GM12878 (cell line): ENCODE data around the gene CPHXL2. TPM values are rescaled to one million over a fixed set of nuclear protein-coding genes. Genes with fewer than 3 reads are reported as not detected.

ENCODE experiments used
- ATAC-seq: fragments of 200-7000 bp; cut with Tn5 transposase; 3 replicates; pipeline ENCODE4 v1.9.1; 2020; ENCODE audit warnings: mild to moderate bottlenecking, moderate library complexity
- BruUV-seq: library from RNA; stranded (reverse); fragments of 400-500 nt; replicated peaks from 2 replicates; lab custom pipeline; 2021; lab: Mats Ljungman, UMichigan
- CTCF ChIA-PET: fragments of 300-600 bp; sonication (Branson Sonifier 250); formaldehyde crosslinking; extraction: SDS; loops from one replicate; lab custom pipeline; 2021; ENCODE audit warnings: inconsistent platforms; lab: Yijun Ruan, JAX
- POLR2A ChIA-PET: fragments of 350-600 bp; formaldehyde crosslinking; extraction: SDS; loops from one replicate; lab custom pipeline; 2021; ENCODE audit warnings: inconsistent platforms; lab: Charles Lee
- RAD21 ChIA-PET: fragments of 300-600 bp; sonication (Branson Sonifier 250); formaldehyde crosslinking; loops from one replicate; lab custom pipeline; 2023; ENCODE audit warnings: antibody characterized with exemption; ENCODE audit not compliant: unreplicated experiment; lab: Charles Lee
- SMC1A ChIA-PET: fragments of 300-600 bp; sonication (Branson Sonifier 250); formaldehyde crosslinking; loops from one replicate; lab custom pipeline; 2023; ENCODE audit not compliant: unreplicated experiment, uncharacterized antibody; lab: Charles Lee
- DNase-seq: peaks from one replicate; pipeline ENCODE4 v3.0.0-alpha.2; 2011; ENCODE audit warnings: low read depth, low spot score
- FAIRE-seq: peaks from 3 replicates; lab custom pipeline; 2011; peaks lifted over from hg19 to GRCh38; lab: Jason Lieb, UNC
- H2AFZ ChIP-seq: 2 replicates; pipeline ENCODE4 v1.6.0; 2011; ENCODE audit warnings: low read depth, low read length, control low read depth; ENCODE audit not compliant: control insufficient read depth
- H3K27ac ChIP-seq: 2 replicates; pipeline ENCODE4 v1.5.1; 2011; ENCODE audit warnings: control low read depth; ENCODE audit not compliant: control insufficient read depth, insufficient read depth
- H3K27me3 ChIP-seq, 2 experiments: replicated peaks in 1 of 2; 2 replicates each; pipeline versions ENCODE4 v1.6.0 to v1.6.1; 2011; ENCODE audit warnings: low read length in 1 of 2; ENCODE audit not compliant: control insufficient read depth in 2 of 2, insufficient read depth in 2 of 2
- H3K36me3 ChIP-seq, 2 experiments: 2 replicates each; pipeline ENCODE4 v1.5.1; 2011; ENCODE audit warnings: low read length in 1 of 2; ENCODE audit not compliant: control insufficient read depth in 2 of 2, insufficient read depth in 2 of 2
- H3K4me1 ChIP-seq: 2 replicates; pipeline ENCODE4 v1.6.1; 2011; ENCODE audit warnings: mild to moderate bottlenecking, low read length, moderate library complexity, mixed read lengths; ENCODE audit not compliant: control insufficient read depth, insufficient read depth
- H3K4me2 ChIP-seq: 2 replicates; pipeline ENCODE4 v1.6.0; 2011; ENCODE audit warnings: control low read depth; ENCODE audit not compliant: control insufficient read depth, insufficient read depth
- H3K4me3 ChIP-seq: fragments of 200-600 bp; sonication (generic); 2 replicates; pipeline ENCODE4 v1.5.1; 2016
- H3K79me2 ChIP-seq: 2 replicates; pipeline ENCODE4 v1.6.0; 2011; ENCODE audit warnings: low read length; ENCODE audit not compliant: control insufficient read depth, insufficient read depth
- H3K9ac ChIP-seq: 2 replicates; pipeline ENCODE4 v1.8.0; 2011; ENCODE audit warnings: low read length, control low read depth, mixed read lengths; ENCODE audit not compliant: control insufficient read depth, insufficient read depth
- H3K9me3 ChIP-seq: replicated peaks from 3 replicates; pipeline ENCODE4 v1.5.1; 2011; ENCODE audit warnings: mild to moderate bottlenecking, low read length; ENCODE audit not compliant: control insufficient read depth, insufficient read depth
- H4K20me1 ChIP-seq: 2 replicates; pipeline ENCODE4 v1.6.0; 2011; ENCODE audit not compliant: control insufficient read depth, insufficient read depth
- CEBPB ChIP-seq, 2 experiments: fragments of 150-350 bp in 1 of 2; IDR thresholded peaks; 2 replicates each; pipeline ENCODE4 v1.6.1; 2012 to 2014; ENCODE audit warnings: low read depth in 2 of 2, low read length in 2 of 2, borderline replicate concordance in 1 of 2, inconsistent platforms in 1 of 2
- CREM ChIP-seq: IDR thresholded peaks from 2 replicates; pipeline ENCODE4 v1.6.1; 2014; ENCODE audit warnings: antibody characterized with exemption, low read depth
- DPF2 ChIP-seq: fragments of 450-650 bp; IDR thresholded peaks from 2 replicates; pipeline ENCODE4 v1.6.1; 2017; ENCODE audit warnings: mild to moderate bottlenecking
- FOS ChIP-seq: IDR thresholded peaks from 3 replicates; pipeline ENCODE4 v1.6.1; 2011; ENCODE audit warnings: borderline replicate concordance; ENCODE audit not compliant: insufficient read length; ENCODE audit errors: extremely low read depth
- HCFC1 ChIP-seq: fragments of 150-350 bp; IDR thresholded peaks from 2 replicates; pipeline ENCODE4 v1.6.1; 2014; ENCODE audit warnings: low read length
- HDAC2 ChIP-seq: fragments of 200-600 bp; sonication (generic); IDR thresholded peaks from 2 replicates; pipeline ENCODE4 v1.6.1; 2017
- IRF4 ChIP-seq: IDR thresholded peaks from 2 replicates; pipeline ENCODE4 v1.6.1; 2011; ENCODE audit warnings: low read depth, low read length
- NBN ChIP-seq: fragments of 450-650 bp; IDR thresholded peaks from 2 replicates; pipeline ENCODE4 v1.6.1; 2016
- NFIC ChIP-seq: IDR thresholded peaks from 2 replicates; pipeline ENCODE4 v1.6.1; 2012; ENCODE audit warnings: low read depth, mild to moderate bottlenecking, inconsistent platforms, low read length, moderate library complexity
- NR2C1 ChIP-seq: fragments of 450-650 bp; IDR thresholded peaks from 2 replicates; pipeline ENCODE4 v1.6.1; 2017; ENCODE audit warnings: antibody characterized with exemption, mild to moderate bottlenecking, moderate library complexity
- PAX5 ChIP-seq: IDR thresholded peaks from 2 replicates; pipeline ENCODE4 v1.6.1; 2011; ENCODE audit warnings: low read depth, low read length, borderline replicate concordance
- RUNX3 ChIP-seq: IDR thresholded peaks from 2 replicates; pipeline ENCODE4 v1.6.1; 2012; ENCODE audit warnings: low read length, inconsistent platforms
- STAT3 ChIP-seq: IDR thresholded peaks from 2 replicates; pipeline ENCODE4 v1.6.1; 2011; ENCODE audit warnings: low read depth, low read length, improper control_type of control experiment
- TARDBP ChIP-seq: IDR thresholded peaks from 2 replicates; pipeline ENCODE4 v1.6.1; 2016; ENCODE audit warnings: borderline replicate concordance
- ZSCAN29 ChIP-seq: fragments of 450-650 bp; IDR thresholded peaks from 2 replicates; pipeline ENCODE4 v1.6.1; 2017; ENCODE audit warnings: mild to moderate bottlenecking, moderate library complexity
- WGBS: methylation state at CpG from one replicate; pipeline ENCODE4 v1.1.6; 2016; ENCODE audit warnings: low lambda C conversion rate; ENCODE audit not compliant: insufficient replicate concordance, insufficient coverage; ENCODE audit errors: missing lambda C conversion rate; 5-methylcytosine and 5-hydroxymethylcytosine counted together
- in situ Hi-C: fragments of 300-500 bp; cut with MboI; formaldehyde crosslinking; loops from 9 replicates; pipeline ENCODE4 v1.14.3; 2018; ENCODE audit warnings: mixed read lengths
- intact Hi-C: fragments of 100-400 bp; cut with micrococcal nuclease; formaldehyde crosslinking; loops from one replicate; pipeline ENCODE4 v1.14.2; 2022; ENCODE audit not compliant: unreplicated experiment
- polyA plus RNA-seq, 11 experiments: library from polyadenylated mRNA; depleted of rRNA in 4 of 11; unstranded in 6 of 11; stranded (reverse) in 5 of 11; fragments of >200 nt; fragmentation: Nextera tagmentation in 4 of 11; fragmentation: Illumina TruSeq in 1 of 11; extraction: Ambion mirVana in 4 of 11; extraction: Trizol in 1 of 11; gene quantifications; 1 replicate in 1 of 11; 2 replicates in 10 of 11; pipeline versions ENCODE4 v1.2.1 to v1.2.3, GENCODE V29; 2011 to 2016; ENCODE audit warnings: inconsistent platforms in 2 of 11, missing spikeins in 2 of 11, low read depth in 1 of 11
- total RNA-seq, 4 experiments: library from RNA; depleted of rRNA in 3 of 4; stranded (reverse); fragments of >200 nt in 3 of 4; fragmentation: Illumina TruSeq in 1 of 4; extraction: Trizol in 1 of 4; gene quantifications; 2 replicates each; pipeline versions ENCODE4 v1.2.1 to v1.2.3, GENCODE V29; 2013 to 2021
- TF ChIP-seq, protein P1 (sequence below): IDR thresholded peaks from 2 replicates; pipeline ENCODE4 v1.6.1; 2012; ENCODE audit warnings: low read length, inconsistent platforms
- TF ChIP-seq, protein P2 (sequence below): IDR thresholded peaks from 2 replicates; pipeline ENCODE4 v1.6.1; 2011; ENCODE audit warnings: low read depth, mild to moderate bottlenecking, low read length, moderate library complexity, borderline replicate concordance; ENCODE audit errors: extremely low read depth
- TF ChIP-seq, protein P3 (sequence below): fragments of 450-650 bp; IDR thresholded peaks from 2 replicates; pipeline ENCODE4 v1.6.1; 2017; ENCODE audit warnings: low read depth, mild to moderate bottlenecking, moderate library complexity

CPHXL2 gene
- total and polyA plus RNA-seq, 10 of the 15 experiments (the other 5 are each of a cell fraction or from before 2014, with no cell fraction given): not detected

GRCh38 chr16:75687361-75687760 lies 10.6 kb upstream of the CPHXL2 start:
- ChIA-PET POLR2A (no interaction called here), CTCF (no interaction called here), RAD21 (no interaction called here), SMC1A (no interaction called here)
- no peak overlapping the region for H3K4me3 ChIP-seq
- no peak for TF ChIP-seq HDAC2
- no peak for TF ChIP-seq STAT3
- TF ChIP-seq DPF2: no peak
- TF ChIP-seq, protein P1, sequence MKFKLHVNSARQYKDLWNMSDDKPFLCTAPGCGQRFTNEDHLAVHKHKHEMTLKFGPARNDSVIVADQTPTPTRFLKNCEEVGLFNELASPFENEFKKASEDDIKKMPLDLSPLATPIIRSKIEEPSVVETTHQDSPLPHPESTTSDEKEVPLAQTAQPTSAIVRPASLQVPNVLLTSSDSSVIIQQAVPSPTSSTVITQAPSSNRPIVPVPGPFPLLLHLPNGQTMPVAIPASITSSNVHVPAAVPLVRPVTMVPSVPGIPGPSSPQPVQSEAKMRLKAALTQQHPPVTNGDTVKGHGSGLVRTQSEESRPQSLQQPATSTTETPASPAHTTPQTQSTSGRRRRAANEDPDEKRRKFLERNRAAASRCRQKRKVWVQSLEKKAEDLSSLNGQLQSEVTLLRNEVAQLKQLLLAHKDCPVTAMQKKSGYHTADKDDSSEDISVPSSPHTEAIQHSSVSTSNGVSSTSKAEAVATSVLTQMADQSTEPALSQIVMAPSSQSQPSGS: 0 out of 2 replicates have a peak, but pooled peaks have one; percentile 27
- H3K79me2 ChIP-seq: no peaks in the 10 kb centered on the region
- H4K20me1 ChIP-seq: no peaks in the 10 kb centered on the region
- no TSS peak for BruUV-seq
- no peak overlapping the region for H3K27ac ChIP-seq
- no peak overlapping the region for H3K4me2 ChIP-seq
- no peaks in the 10 kb centered on the region for H3K27me3 ChIP-seq
- FAIRE-seq (no peak), DNase-seq (no peak), ATAC-seq (no peak)
- in situ Hi-C loops (no loop called here), intact Hi-C loops (no loop called here)
- H2AFZ ChIP-seq: no peak overlapping the region
- no peaks in the 10 kb centered on the region for H3K4me1 ChIP-seq
- H3K9ac ChIP-seq: no peak overlapping the region
- H3K36me3 ChIP-seq: no peaks in the 10 kb centered on the region
- H3K9me3 ChIP-seq: no peaks in the 10 kb centered on the region

DNA sequence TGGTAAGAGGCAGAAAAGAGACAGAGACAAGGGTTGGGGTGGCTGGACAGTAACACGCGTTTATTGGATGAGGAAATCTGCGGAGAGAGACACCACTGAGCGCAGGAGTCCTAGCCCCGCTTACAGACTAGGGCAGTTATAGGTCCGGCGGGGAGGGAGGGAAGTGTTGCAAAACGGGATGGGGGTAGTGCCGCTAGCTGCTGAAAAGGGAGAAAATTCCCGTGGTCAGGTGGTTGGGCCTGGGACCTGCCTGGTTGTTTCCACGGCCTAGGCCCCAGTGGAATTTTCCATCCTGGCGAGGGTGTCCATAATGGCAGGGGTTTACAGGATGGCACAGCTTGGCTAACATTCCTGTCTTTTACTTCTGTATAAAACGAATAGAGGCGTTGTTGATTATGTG lies 5.5 kb upstream of the CPHXL2 start:
- in situ Hi-C loops: no loop called here
- 69% methylated on average over 12 of the region's 14 CpGs for WGBS
- Histone ChIP-seq H3K4me2 (no peak overlapping the region), H3K36me3 (no peaks in the 10 kb centered on the region), H3K27ac (no peak overlapping the region), H3K4me1 (no peaks in the 10 kb centered on the region), H3K27me3 (no peaks in the 10 kb centered on the region), H4K20me1 (no peaks in the 10 kb centered on the region), H3K79me2 (no peaks in the 10 kb centered on the region), H3K4me3 (no peak overlapping the region), H3K9ac (no peak overlapping the region), H2AFZ (no peak overlapping the region), H3K9me3 (no peaks in the 10 kb centered on the region)
- no peak for DNase-seq
- CTCF ChIA-PET: no interaction called here
- SMC1A ChIA-PET: no interaction called here
- ATAC-seq: no peak
- no TSS peak for BruUV-seq
- FAIRE-seq: no peak
- RAD21 ChIA-PET: no interaction called here
- intact Hi-C loops: no loop called here
- POLR2A ChIA-PET: no interaction called here
- no peak for TF ChIP-seq NBN
- TF ChIP-seq, protein P2, sequence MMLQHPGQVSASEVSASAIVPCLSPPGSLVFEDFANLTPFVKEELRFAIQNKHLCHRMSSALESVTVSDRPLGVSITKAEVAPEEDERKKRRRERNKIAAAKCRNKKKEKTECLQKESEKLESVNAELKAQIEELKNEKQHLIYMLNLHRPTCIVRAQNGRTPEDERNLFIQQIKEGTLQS: no peak
- TF ChIP-seq TARDBP: no peak
- TF ChIP-seq RUNX3: no peak
- no peak for TF ChIP-seq FOS
- TF ChIP-seq ZSCAN29: no peak
- TF ChIP-seq IRF4: no peak
- no peak for TF ChIP-seq CEBPB (IDR thresholded peaks at IDR 0.05; ENCODE audit: borderline replicate concordance in 1 of 2, low read depth in 2 of 2, low read length in 2 of 2)
- TF ChIP-seq HCFC1: no peak
- no peak for TF ChIP-seq PAX5
- TF ChIP-seq DPF2: no peak
- TF ChIP-seq NR2C1: no peak
- no peak for TF ChIP-seq NFIC
- TF ChIP-seq, protein P3, sequence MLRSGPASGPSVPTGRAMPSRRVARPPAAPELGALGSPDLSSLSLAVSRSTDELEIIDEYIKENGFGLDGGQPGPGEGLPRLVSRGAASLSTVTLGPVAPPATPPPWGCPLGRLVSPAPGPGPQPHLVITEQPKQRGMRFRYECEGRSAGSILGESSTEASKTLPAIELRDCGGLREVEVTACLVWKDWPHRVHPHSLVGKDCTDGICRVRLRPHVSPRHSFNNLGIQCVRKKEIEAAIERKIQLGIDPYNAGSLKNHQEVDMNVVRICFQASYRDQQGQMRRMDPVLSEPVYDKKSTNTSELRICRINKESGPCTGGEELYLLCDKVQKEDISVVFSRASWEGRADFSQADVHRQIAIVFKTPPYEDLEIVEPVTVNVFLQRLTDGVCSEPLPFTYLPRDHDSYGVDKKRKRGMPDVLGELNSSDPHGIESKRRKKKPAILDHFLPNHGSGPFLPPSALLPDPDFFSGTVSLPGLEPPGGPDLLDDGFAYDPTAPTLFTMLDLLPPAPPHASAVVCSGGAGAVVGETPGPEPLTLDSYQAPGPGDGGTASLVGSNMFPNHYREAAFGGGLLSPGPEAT: no peak
- TF ChIP-seq CREM: no peak
